ENCODE measurements around the gene MTRF1L.

The MTRF1L gene

DNA sequence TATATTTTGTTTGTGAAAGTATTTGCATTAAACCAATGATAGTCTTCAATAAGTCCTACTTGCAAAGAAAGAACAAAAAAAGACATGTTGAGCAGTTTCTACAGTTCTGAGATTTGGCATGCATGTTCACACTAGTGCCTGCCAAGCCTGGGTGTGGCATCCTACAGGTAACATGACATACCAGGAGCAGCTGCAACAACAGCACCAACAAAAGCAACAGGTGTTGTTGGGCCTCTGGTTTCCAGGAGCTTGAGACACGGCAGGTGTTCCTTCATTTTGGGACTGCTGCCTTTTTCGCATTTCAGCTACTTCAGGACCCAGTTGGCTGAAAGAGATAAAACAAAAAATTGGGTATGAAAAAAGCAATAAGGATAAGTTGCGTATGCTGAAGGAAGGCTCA is 41.2 kb upstream of the MTRF1L start:
- DNase-seq (ENCODE audit: low read depth): no peak
- no peak overlapping the region for H3K4me3 ChIP-seq (ENCODE audit: low read depth, low read length)
- TF ChIP-seq, protein P1, sequence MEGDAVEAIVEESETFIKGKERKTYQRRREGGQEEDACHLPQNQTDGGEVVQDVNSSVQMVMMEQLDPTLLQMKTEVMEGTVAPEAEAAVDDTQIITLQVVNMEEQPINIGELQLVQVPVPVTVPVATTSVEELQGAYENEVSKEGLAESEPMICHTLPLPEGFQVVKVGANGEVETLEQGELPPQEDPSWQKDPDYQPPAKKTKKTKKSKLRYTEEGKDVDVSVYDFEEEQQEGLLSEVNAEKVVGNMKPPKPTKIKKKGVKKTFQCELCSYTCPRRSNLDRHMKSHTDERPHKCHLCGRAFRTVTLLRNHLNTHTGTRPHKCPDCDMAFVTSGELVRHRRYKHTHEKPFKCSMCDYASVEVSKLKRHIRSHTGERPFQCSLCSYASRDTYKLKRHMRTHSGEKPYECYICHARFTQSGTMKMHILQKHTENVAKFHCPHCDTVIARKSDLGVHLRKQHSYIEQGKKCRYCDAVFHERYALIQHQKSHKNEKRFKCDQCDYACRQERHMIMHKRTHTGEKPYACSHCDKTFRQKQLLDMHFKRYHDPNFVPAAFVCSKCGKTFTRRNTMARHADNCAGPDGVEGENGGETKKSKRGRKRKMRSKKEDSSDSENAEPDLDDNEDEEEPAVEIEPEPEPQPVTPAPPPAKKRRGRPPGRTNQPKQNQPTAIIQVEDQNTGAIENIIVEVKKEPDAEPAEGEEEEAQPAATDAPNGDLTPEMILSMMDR (IDR thresholded peaks at IDR 0.05; ENCODE audit: insufficient read depth, low read depth, low read length, missing control alignments): no peak

DNA sequence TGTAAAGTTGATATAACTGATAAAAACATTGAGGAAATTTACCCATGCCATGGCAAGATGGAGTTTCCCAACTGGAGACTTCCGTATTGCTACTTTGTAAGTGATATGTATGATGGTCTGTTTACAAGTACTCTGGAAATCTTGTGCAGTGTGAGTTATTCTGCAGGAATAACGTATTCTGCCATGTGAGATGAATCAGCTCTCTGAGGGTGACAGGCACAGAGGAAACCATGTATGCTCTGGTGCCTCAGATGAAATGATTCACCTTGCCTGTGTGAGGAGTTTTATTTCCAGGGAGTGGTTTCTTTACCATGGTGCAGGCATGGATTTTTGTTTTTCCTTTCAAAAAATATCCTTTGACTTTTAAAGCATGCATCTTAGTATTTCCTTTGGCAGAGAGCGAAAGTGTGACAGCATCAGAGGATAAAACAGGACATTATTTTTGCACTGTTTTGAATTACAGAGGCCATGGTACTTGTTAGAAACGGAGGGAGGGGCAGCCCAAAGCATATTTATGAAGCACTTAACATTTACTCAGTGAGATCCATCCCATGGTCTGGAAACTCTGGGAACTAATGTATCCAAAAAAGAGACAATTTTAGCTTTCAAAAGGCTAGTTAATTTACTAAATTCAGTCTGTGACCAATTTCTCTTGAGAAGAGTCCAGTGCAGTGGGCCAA is 36.0 kb upstream of the MTRF1L start:
- TF ChIP-seq, protein P1 (IDR thresholded peaks at IDR 0.05; ENCODE audit: insufficient read depth, low read depth, low read length, missing control alignments): no peak
- no peak for DNase-seq (ENCODE audit: low read depth)

DNA sequence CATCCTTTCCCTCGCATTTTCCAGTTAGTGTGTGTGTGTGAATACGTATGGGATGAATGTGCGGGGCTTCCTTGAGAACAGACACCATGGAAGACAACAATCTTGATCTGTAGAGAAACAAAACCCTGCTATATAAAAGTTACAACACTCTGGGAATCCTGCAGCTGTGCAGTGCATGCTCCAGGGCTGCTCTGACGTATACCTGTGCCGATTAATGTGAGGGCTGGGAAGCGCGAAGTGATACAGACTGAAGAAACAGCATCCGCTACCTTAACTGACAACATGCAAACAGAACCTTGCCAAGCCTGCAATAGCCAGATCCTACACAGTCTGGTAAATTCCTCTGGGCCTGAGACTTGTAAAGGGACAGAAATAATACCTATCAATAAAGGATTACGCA is 31.6 kb upstream of the MTRF1L start:
- H3K4me3 ChIP-seq (ENCODE audit: low read depth, low read length): no peak overlapping the region
- TF ChIP-seq, protein P1 (IDR thresholded peaks at IDR 0.05; ENCODE audit: insufficient read depth, low read depth, low read length, missing control alignments): no peak
- no peak for DNase-seq (ENCODE audit: low read depth)

More for the DNA sequence above, 36.0 kb upstream of the MTRF1L start:
- H3K4me3 ChIP-seq (ENCODE audit: low read depth, low read length): no peak overlapping the region

DNA sequence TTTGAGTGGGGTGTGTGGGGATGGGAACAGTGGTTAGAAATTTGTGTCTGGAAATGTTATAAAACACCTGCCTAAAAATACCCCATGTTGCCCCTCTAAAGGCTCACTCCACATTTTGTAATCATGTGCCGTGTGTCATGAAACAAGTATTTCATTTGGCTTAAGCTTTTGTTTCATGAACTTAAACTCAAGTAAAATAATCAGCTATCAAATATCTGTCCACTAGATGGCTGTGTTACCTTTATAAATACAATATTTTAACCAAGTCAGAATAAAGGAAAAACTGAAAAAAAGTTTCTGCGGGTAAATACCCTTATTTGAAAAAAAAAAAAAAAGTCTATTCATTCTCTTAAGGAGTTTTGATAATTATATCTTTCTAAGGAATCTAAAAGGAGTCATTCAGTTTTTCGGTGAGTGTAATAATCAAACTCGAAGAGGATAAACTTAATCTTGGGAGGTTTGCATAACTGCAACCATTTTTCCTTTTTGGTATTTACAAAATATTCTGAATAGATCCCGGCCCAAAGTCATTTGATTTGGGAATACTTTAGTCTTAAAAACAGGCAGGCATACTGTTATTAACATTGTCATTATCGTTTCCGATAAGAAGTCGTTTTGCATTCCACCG is 29.9 kb upstream of the MTRF1L start:
- H3K4me3 ChIP-seq (ENCODE audit: low read depth, low read length): no peak overlapping the region
- peak; percentile 18 for DNase-seq (ENCODE audit: low read depth)
- TF ChIP-seq, protein P1 (IDR thresholded peaks at IDR 0.05; ENCODE audit: insufficient read depth, low read depth, low read length, missing control alignments): no peak

DNA sequence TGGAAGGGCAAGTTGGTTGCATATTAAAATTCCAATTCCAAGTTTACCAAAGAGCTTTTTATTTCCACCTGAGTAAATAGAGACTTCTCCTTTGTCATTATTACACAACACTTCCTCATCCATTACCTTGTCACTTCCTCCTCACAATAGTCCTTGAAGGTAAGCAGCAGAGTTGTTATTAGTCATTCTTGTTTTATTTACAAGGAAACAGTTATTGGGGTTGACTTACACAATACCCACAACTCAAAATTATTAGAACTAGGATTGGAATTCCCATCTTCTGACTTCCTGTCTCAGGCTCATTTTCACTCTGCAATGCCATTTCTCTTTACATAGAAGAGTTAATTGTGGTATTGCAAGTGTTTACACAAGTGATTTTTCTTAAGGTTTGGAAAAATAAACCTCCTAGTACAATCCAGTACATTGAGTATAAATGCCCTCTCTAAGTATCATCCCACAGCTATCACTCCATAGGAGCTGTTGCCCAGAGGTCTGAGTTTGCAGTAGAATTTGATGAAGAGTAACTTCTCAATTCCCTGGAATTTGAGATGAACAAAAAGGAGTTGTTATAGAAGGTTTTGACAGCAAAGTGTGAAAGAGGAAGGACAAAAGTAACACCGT is 28.9 kb upstream of the MTRF1L start:
- no peak overlapping the region for H3K4me3 ChIP-seq (ENCODE audit: low read depth, low read length)
- TF ChIP-seq, protein P1 (IDR thresholded peaks at IDR 0.05; ENCODE audit: insufficient read depth, low read depth, low read length, missing control alignments): no peak
- no peak for DNase-seq (ENCODE audit: low read depth)

DNA sequence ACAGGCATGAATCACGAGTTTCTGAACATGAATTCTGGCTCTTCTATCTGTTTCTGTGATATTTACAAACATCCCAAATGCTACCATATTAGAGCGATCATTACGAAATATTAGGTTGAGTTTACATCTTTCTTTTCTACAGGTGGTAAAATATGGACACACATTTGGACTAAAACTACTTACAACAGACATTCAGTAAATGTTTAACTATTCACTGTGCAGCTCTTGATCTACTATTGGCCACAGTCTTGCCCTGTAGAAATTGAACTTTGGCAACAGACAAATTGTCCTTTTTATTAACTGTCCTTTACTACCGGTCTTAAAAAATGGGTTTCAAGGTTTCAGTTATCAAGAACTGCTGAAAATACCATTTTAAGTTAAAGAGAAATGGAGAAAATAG is 26.5 kb upstream of the MTRF1L start:
- TF ChIP-seq, protein P1 (IDR thresholded peaks at IDR 0.05; ENCODE audit: insufficient read depth, low read depth, low read length, missing control alignments): no peak
- DNase-seq (ENCODE audit: low read depth): no peak
- no peak overlapping the region for H3K4me3 ChIP-seq (ENCODE audit: low read depth, low read length)

Data from GM12865 (cell line).